Activated naive CD4-positive, alpha-beta T cell (primary cell): ENCODE results near the gene MYH9.
A peak's percentile ranks its signal among the peaks of the same experiment; 100 is the strongest.

Experiments
- DNase-seq, 4 experiments: peaks; one replicate each; lab custom pipeline; 2025; lab: John Stamatoyannopoulos, UW

MYH9 gene

GRCh38 chr22:36245805-36246356 lies 141.9 kb downstream of the MYH9 start:
- no peak for DNase-seq

- DNase-seq, result no peak
Observed at GRCh38 chr22:36244522-36245391, 143.0 kb downstream of the MYH9 start.

- no peak for DNase-seq
Observed at GRCh38 chr22:36243986-36244385, 143.8 kb downstream of the MYH9 start.

DNA sequence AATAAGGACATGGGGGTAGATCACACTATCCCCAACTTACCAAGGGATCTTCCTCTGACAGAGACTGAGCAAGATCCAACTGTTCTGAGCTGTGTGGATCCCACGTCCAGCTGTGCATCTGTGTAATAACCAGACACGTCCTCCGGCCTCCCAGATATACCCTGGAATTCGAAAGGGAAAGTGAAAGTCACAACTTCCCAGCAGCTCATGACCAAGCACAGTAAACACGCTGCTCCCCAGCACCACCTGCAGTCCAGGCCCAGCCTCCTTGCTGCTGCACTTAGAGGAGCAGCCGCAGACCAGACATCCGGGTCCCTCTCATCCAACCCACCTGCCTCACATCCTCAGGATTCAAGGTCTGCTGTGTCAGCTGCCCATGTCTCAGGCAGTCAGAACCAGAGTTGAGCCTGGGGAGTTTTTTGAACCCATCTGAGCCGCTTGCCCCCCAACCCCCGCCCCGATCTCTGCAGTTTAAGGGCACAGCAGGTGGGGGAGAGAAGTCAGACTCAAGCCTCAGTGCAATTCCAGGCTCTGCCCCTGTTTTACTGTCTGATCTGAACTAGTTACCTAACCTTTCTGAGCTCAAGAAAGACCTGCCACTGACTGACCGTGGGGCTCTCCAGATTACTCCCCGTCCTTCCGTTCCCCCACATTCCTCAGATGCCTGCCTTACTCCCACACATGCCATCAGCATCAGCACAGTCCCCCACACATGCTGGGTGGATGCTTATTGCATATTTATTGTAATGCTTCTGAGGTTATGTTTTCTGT lies 148.2 kb downstream of the MYH9 start, which contains the start of gene APOL2:
TSS of gene APOL2 (minus strand) at position 127 of the 771 bp plus-strand sequence. CDS start 6,365 bp downstream, outside the sequence.
- peak; percentile 45 to 71 (median 58) for DNase-seq

DNA sequence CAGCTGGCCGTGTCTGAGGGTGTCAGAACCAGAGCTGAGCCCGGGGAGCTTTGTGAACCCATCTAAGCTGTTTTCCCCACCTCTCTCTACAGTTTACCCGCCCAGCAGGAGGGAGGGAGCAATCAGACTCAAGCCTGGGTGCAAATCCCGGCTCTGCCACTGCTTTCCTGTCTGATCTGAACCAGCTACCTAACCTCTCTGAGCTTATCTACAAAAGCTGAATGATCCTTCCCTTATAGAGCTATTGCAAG lies 148.7 kb downstream of the MYH9 start:
- no peak for DNase-seq

GRCh38 chr22:36238373-36239149 lies 149.2 kb downstream of the MYH9 start:
- no peak for DNase-seq

- DNase-seq, result no peak
Observed at GRCh38 chr22:36237462-36238372, 150.1 kb downstream of the MYH9 start.

GRCh38 chr22:36236388-36237319 lies 151.1 kb downstream of the MYH9 start:
- DNase-seq, result no peak

DNA sequence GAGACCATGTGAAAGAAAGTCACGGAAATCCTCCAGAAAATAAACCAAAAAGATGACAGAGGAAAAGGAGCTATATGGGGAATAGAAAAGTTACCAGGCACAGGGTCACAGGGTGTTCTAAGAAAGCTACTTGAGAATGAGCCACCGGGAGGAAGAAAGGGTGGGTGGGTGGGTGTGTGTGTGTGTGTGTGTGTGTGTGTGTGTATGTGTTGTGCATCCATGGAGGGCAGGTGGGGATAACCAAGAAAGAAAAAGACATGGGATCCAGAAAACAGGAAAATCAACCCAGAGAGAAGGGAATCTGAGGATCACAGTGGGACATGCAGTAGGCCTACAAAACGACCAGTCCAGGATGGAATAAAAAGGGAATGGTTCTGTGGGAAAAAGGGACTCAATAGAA lies 152.2 kb downstream of the MYH9 start:
- no peak for DNase-seq

DNA sequence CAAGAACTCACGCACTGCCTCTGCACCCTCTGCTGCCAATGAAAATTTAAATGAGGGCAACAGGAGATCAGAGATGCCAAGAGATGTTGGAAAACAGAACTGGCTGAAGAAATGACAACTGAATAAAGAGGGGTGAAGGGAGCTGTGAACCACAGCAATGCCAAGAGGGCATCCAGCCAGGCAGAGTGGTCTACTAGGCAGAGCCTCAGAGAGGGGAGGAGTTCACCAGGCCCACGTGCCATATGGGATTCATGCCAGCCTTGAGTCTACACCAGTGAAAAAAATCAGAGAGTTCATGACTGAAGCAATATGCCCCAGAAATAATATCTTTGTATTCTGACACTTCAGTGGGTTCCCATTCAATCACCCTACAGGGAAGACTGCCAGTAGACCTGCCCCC lies 152.8 kb downstream of the MYH9 start:
- DNase-seq, result no peak

GRCh38 chr22:36234213-36234612 lies 153.6 kb downstream of the MYH9 start:
- DNase-seq, result no peak

GRCh38 chr22:36233796-36234195 lies 154.0 kb downstream of the MYH9 start:
- DNase-seq, result no peak

- DNase-seq, result no peak
Observed at GRCh38 chr22:36232715-36233401, 154.9 kb downstream of the MYH9 start.
